ENCODE measurements around the gene TLR1.

TLR1 gene

GRCh38 chr4:38822748-38823303 is 18.2 kb upstream of the TLR1 start:
- Histone ChIP-seq H3K4me2 (ENCODE audit: low read length) (no peak overlapping the region), H3K36me3 (ENCODE audit: control insufficient read depth, insufficient read depth, low read length) (no peaks in the 10 kb centered on the region), H3K4me1 (ENCODE audit: control insufficient read depth, low read depth, low read length) (no peaks in the 10 kb centered on the region), H2BK15ac (replicated peaks; ENCODE audit: low read depth) (no peak overlapping the region), H3K18ac (ENCODE audit: low read length) (no peak overlapping the region), H3K23ac (ENCODE audit: low read length) (no peak overlapping the region), H3K4me3 (ENCODE audit: low read length) (no peak overlapping the region), H2BK120ac (ENCODE audit: low read depth, low read length) (no peak overlapping the region), H3K79me1 (ENCODE audit: low read length) (no peaks in the 10 kb centered on the region), H3K27ac (ENCODE audit: low read depth, low read length) (no peak overlapping the region), H4K5ac (ENCODE audit: low read length) (no peak overlapping the region), H2BK5ac (ENCODE audit: low read length) (no peak overlapping the region), H3K9ac (ENCODE audit: low read length) (no peak overlapping the region), H3K4ac (ENCODE audit: low read depth, low read length) (no peak overlapping the region), H3K56ac (ENCODE audit: low read length) (no peak overlapping the region), H2AK5ac (ENCODE audit: low read length) (no peak overlapping the region), H3K79me2 (ENCODE audit: control insufficient read depth, insufficient read depth, low read length) (no peaks in the 10 kb centered on the region), H4K8ac (ENCODE audit: low read depth, low read length) (no peak overlapping the region), H3K27me3 (ENCODE audit: insufficient read depth, low read length, poor library complexity) (no peaks in the 10 kb centered on the region)
- DNase-seq: no peak
- no CpG with 5 or more reads among the region's 5 CpGs for whole genome bisulfite sequencing (ENCODE audit: extremely low coverage, insufficient coverage, low lambda C conversion rate)

GRCh38 chr4:38821739-38822138 is 17.1 kb upstream of the TLR1 start:
- Histone ChIP-seq H3K4me1 (ENCODE audit: control insufficient read depth, low read depth, low read length) (no peaks in the 10 kb centered on the region), H3K27ac (ENCODE audit: low read depth, low read length) (no peak overlapping the region), H3K4ac (ENCODE audit: low read depth, low read length) (no peak overlapping the region)

GRCh38 chr4:38820329-38821061 is 15.9 kb upstream of the TLR1 start:
- Histone ChIP-seq H3K4me3 (ENCODE audit: low read length) (no peak overlapping the region), H2BK5ac (ENCODE audit: low read length) (no peak overlapping the region), H4K5ac (ENCODE audit: low read length) (no peak overlapping the region), H2AK5ac (ENCODE audit: low read length) (no peak overlapping the region), H3K36me3 (ENCODE audit: control insufficient read depth, insufficient read depth, low read length) (no peaks in the 10 kb centered on the region), H3K4me1 (ENCODE audit: control insufficient read depth, low read depth, low read length) (no peaks in the 10 kb centered on the region), H3K27ac (ENCODE audit: low read depth, low read length) (no peak overlapping the region), H3K79me2 (ENCODE audit: control insufficient read depth, insufficient read depth, low read length) (no peaks in the 10 kb centered on the region), H3K4me2 (ENCODE audit: low read length) (no peak overlapping the region), H2BK120ac (ENCODE audit: low read depth, low read length) (no peak overlapping the region), H4K8ac (ENCODE audit: low read depth, low read length) (no peak overlapping the region), H3K23ac (ENCODE audit: low read length) (no peak overlapping the region), H2BK15ac (replicated peaks; ENCODE audit: low read depth) (no peak overlapping the region), H3K27me3 (ENCODE audit: insufficient read depth, low read length, poor library complexity) (no peaks in the 10 kb centered on the region), H3K4ac (ENCODE audit: low read depth, low read length) (no peak overlapping the region), H3K18ac (ENCODE audit: low read length) (no peak overlapping the region), H3K9ac (ENCODE audit: low read length) (no peak overlapping the region), H3K56ac (ENCODE audit: low read length) (no peak overlapping the region), H3K79me1 (ENCODE audit: low read length) (no peaks in the 10 kb centered on the region)
- no CpG with 5 or more reads among the region's 4 CpGs for WGBS (ENCODE audit: extremely low coverage, insufficient coverage, low lambda C conversion rate)
- no peak for DNase-seq

More at GRCh38 chr4:38821739-38822138, 17.1 kb upstream of the TLR1 start:
- no peaks in the 10 kb centered on the region for H3K79me1 ChIP-seq (ENCODE audit: low read length)
- H2BK5ac ChIP-seq (ENCODE audit: low read length): no peak overlapping the region
- no peak overlapping the region for H4K8ac ChIP-seq (ENCODE audit: low read depth, low read length)
- H3K27me3 ChIP-seq (ENCODE audit: insufficient read depth, low read length, poor library complexity): no peaks in the 10 kb centered on the region
- no peak overlapping the region for H2BK120ac ChIP-seq (ENCODE audit: low read depth, low read length)
- H3K4me2 ChIP-seq (ENCODE audit: low read length): no peak overlapping the region
- no peak overlapping the region for H3K23ac ChIP-seq (ENCODE audit: low read length)
- H4K5ac ChIP-seq (ENCODE audit: low read length): no peak overlapping the region
- no peak overlapping the region for H3K18ac ChIP-seq (ENCODE audit: low read length)
- no peak overlapping the region for H3K4me3 ChIP-seq (ENCODE audit: low read length)
- H2BK15ac ChIP-seq (replicated peaks; ENCODE audit: low read depth): no peak overlapping the region
- WGBS (ENCODE audit: extremely low coverage, insufficient coverage, low lambda C conversion rate): no CpG with 5 or more reads among the region's 3 CpGs
- no peaks in the 10 kb centered on the region for H3K79me2 ChIP-seq (ENCODE audit: control insufficient read depth, insufficient read depth, low read length)
- no peaks in the 10 kb centered on the region for H3K36me3 ChIP-seq (ENCODE audit: control insufficient read depth, insufficient read depth, low read length)
- no peak overlapping the region for H3K9ac ChIP-seq (ENCODE audit: low read length)
- H2AK5ac ChIP-seq (ENCODE audit: low read length): no peak overlapping the region
- H3K56ac ChIP-seq (ENCODE audit: low read length): no peak overlapping the region
- DNase-seq: no peak

GRCh38 chr4:38819569-38819968 is 15.0 kb upstream of the TLR1 start:
- Histone ChIP-seq H3K9ac (ENCODE audit: low read length) (no peak overlapping the region), H3K23ac (ENCODE audit: low read length) (no peak overlapping the region), H3K4me2 (ENCODE audit: low read length) (no peak overlapping the region), H3K27ac (ENCODE audit: low read depth, low read length) (no peak overlapping the region), H3K79me2 (ENCODE audit: control insufficient read depth, insufficient read depth, low read length) (no peaks in the 10 kb centered on the region), H3K36me3 (ENCODE audit: control insufficient read depth, insufficient read depth, low read length) (no peaks in the 10 kb centered on the region), H3K18ac (ENCODE audit: low read length) (no peak overlapping the region), H3K56ac (ENCODE audit: low read length) (no peak overlapping the region), H3K79me1 (ENCODE audit: low read length) (no peaks in the 10 kb centered on the region), H3K4me1 (ENCODE audit: control insufficient read depth, low read depth, low read length) (no peaks in the 10 kb centered on the region), H2AK5ac (ENCODE audit: low read length) (no peak overlapping the region), H3K4ac (ENCODE audit: low read depth, low read length) (no peak overlapping the region), H2BK120ac (ENCODE audit: low read depth, low read length) (no peak overlapping the region), H4K5ac (ENCODE audit: low read length) (no peak overlapping the region), H2BK15ac (replicated peaks; ENCODE audit: low read depth) (no peak overlapping the region), H2BK5ac (ENCODE audit: low read length) (no peak overlapping the region), H3K27me3 (ENCODE audit: insufficient read depth, low read length, poor library complexity) (no peaks in the 10 kb centered on the region), H3K4me3 (ENCODE audit: low read length) (no peak overlapping the region), H4K8ac (ENCODE audit: low read depth, low read length) (no peak overlapping the region)
- no peak for DNase-seq
- WGBS (ENCODE audit: extremely low coverage, insufficient coverage, low lambda C conversion rate): no CpG with 5 or more reads among the region's 3 CpGs

GRCh38 chr4:38818441-38818976 is 13.9 kb upstream of the TLR1 start:
- H3K27me3 ChIP-seq (ENCODE audit: insufficient read depth, low read length, poor library complexity): no peaks in the 10 kb centered on the region
- no peak for DNase-seq
- no peak overlapping the region for H3K18ac ChIP-seq (ENCODE audit: low read length)
- no peaks in the 10 kb centered on the region for H3K36me3 ChIP-seq (ENCODE audit: control insufficient read depth, insufficient read depth, low read length)
- no peak overlapping the region for H2AK5ac ChIP-seq (ENCODE audit: low read length)
- no CpG with 5 or more reads among the region's 5 CpGs for WGBS (ENCODE audit: extremely low coverage, insufficient coverage, low lambda C conversion rate)
- no peak overlapping the region for H3K27ac ChIP-seq (ENCODE audit: low read depth, low read length)
- no peak overlapping the region for H4K5ac ChIP-seq (ENCODE audit: low read length)
- H3K79me2 ChIP-seq (ENCODE audit: control insufficient read depth, insufficient read depth, low read length): no peaks in the 10 kb centered on the region
- no peak overlapping the region for H3K4me2 ChIP-seq (ENCODE audit: low read length)
- H2BK120ac ChIP-seq (ENCODE audit: low read depth, low read length): no peak overlapping the region
- no peak overlapping the region for H3K56ac ChIP-seq (ENCODE audit: low read length)
- H3K9ac ChIP-seq (ENCODE audit: low read length): no peak overlapping the region
- H3K4ac ChIP-seq (ENCODE audit: low read depth, low read length): no peak overlapping the region
- no peak overlapping the region for H4K8ac ChIP-seq (ENCODE audit: low read depth, low read length)
- no peak overlapping the region for H3K4me3 ChIP-seq (ENCODE audit: low read length)
- no peak overlapping the region for H2BK15ac ChIP-seq (replicated peaks; ENCODE audit: low read depth)
- H2BK5ac ChIP-seq (ENCODE audit: low read length): no peak overlapping the region
- no peak overlapping the region for H3K23ac ChIP-seq (ENCODE audit: low read length)
- H3K79me1 ChIP-seq (ENCODE audit: low read length): no peaks in the 10 kb centered on the region
- no peaks in the 10 kb centered on the region for H3K4me1 ChIP-seq (ENCODE audit: control insufficient read depth, low read depth, low read length)

Data from mesendoderm (in vitro differentiated cells).